Ishikawa (cell line): ENCODE data around the gene METTL9.

Source experiments
- CREB1 ChIP-seq: IDR thresholded peaks from 2 replicates; pipeline ENCODE4 v1.6.1; 2012; ENCODE audit warnings: low read depth
- EGR1 ChIP-seq: IDR thresholded peaks from 2 replicates; pipeline ENCODE4 v1.6.1; 2012
- FOXM1 ChIP-seq: IDR thresholded peaks from 2 replicates; pipeline ENCODE4 v1.6.1; 2012; ENCODE audit warnings: low read depth, borderline replicate concordance
- NFIC ChIP-seq: IDR thresholded peaks from 2 replicates; pipeline ENCODE4 v1.6.1; 2012
- RAD21 ChIP-seq: IDR thresholded peaks from 2 replicates; pipeline ENCODE4 v1.6.1; 2012; ENCODE audit warnings: low read depth
- YY1 ChIP-seq: IDR thresholded peaks from 2 replicates; pipeline ENCODE4 v1.6.1; 2012; ENCODE audit warnings: low read depth
- TF ChIP-seq, protein P1 (sequence below): IDR thresholded peaks from 2 replicates; pipeline ENCODE4 v1.6.1; 2012

DNA sequence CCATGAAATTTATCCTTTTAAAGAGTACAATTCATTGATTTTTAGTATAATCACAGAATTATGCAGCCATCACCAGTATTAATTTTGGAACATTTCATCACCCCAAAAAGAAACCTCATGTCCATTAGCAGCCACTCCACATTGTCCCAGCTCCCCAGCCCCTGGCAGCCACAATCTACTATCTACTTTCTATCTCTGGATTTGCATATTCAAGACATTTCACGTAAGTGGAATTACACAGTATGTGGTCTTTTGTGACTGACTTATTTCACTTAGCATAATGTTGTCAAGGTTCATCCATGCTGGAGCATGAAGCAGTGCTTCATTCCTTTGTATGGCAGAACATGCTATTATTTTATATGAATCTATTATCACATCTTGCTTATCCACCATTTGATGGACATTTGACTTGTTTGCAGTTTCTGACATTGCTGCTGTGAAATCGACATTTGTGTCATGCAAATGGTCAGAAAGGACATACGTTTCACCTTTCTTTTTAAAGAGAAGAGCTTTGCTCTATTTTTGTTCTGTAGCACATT, 10.7 kb downstream of the METTL9 start:
- TF ChIP-seq RAD21 (no peak), EGR1 (no peak), CREB1 (no peak), FOXM1 (no peak), YY1 (no peak), NFIC (no peak)
- TF ChIP-seq, protein P1, sequence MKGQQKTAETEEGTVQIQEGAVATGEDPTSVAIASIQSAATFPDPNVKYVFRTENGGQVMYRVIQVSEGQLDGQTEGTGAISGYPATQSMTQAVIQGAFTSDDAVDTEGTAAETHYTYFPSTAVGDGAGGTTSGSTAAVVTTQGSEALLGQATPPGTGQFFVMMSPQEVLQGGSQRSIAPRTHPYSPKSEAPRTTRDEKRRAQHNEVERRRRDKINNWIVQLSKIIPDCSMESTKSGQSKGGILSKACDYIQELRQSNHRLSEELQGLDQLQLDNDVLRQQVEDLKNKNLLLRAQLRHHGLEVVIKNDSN = no peak
